HepG2 (cell line): ENCODE data around the gene MME. TPM values are rescaled to one million over a fixed set of nuclear protein-coding genes. Genes with fewer than 3 reads are reported as not detected.

ENCODE experiments used
- ARHGAP35 ChIP-seq: sonication (generic); formaldehyde crosslinking; IDR thresholded peaks from 2 replicates; pipeline ENCODE4 v1.9.0; 2022; ENCODE audit warnings: mild to moderate bottlenecking, inconsistent platforms, moderate library complexity, missing genetic modification reagents, borderline replicate concordance
- CC2D1A ChIP-seq: sonication (generic); formaldehyde crosslinking; IDR thresholded peaks from 2 replicates; pipeline ENCODE4 v1.8.1; 2023; ENCODE audit warnings: mild to moderate bottlenecking, missing genetic modification reagents
- FOXK2 ChIP-seq: fragments of 450-650 bp; IDR thresholded peaks from 2 replicates; pipeline ENCODE4 v1.6.1; 2016
- HNF4G ChIP-seq, 2 experiments: sonication (generic) in 1 of 2; formaldehyde crosslinking in 1 of 2; IDR thresholded peaks; 2 replicates each; pipeline versions ENCODE4 v1.4.0 to v1.6.1; 2011 to 2020; ENCODE audit warnings: borderline replicate concordance in 2 of 2, low read depth in 2 of 2, mild to moderate bottlenecking in 2 of 2, low read length in 1 of 2, missing genetic modification reagents in 1 of 2, moderate library complexity in 1 of 2
- HNRNPUL1 ChIP-seq: fragments of 200-400 bp; formaldehyde crosslinking; IDR thresholded peaks from 2 replicates; pipeline ENCODE4 v1.6.1; 2017; ENCODE audit warnings: low read depth, mild to moderate bottlenecking, low read length, moderate library complexity
- RXRB ChIP-seq: IDR thresholded peaks from 2 replicates; pipeline ENCODE4 v1.6.1; 2016; ENCODE audit warnings: borderline replicate concordance, missing genetic modification reagents, missing compliant biosample characterization
- ZBED4 ChIP-seq: sonication (generic); formaldehyde crosslinking; IDR thresholded peaks from 2 replicates; pipeline ENCODE4 v1.4.0; 2020; ENCODE audit warnings: missing genetic modification reagents, borderline replicate concordance
- ZBTB1 ChIP-seq: sonication (generic); formaldehyde crosslinking; IDR thresholded peaks from 2 replicates; pipeline ENCODE4 v1.4.0; 2020; ENCODE audit warnings: missing genetic modification reagents, borderline replicate concordance
- ZNF101 ChIP-seq: sonication (generic); formaldehyde crosslinking; IDR thresholded peaks from 2 replicates; pipeline ENCODE4 v1.4.0; 2020; ENCODE audit warnings: mild to moderate bottlenecking, low read depth, missing genetic modification reagents, borderline replicate concordance
- ZNF597 ChIP-seq: sonication (generic); formaldehyde crosslinking; IDR thresholded peaks from 2 replicates; pipeline ENCODE4 v1.5.0; 2020; ENCODE audit warnings: missing genetic modification reagents
- polyA plus RNA-seq, 8 experiments: library from polyadenylated mRNA; depleted of rRNA in 3 of 8; stranded (reverse) in 7 of 8; unstranded in 1 of 8; fragments of >200 nt; fragmentation: Illumina TruSeq in 4 of 8; extraction: Trizol in 4 of 8; gene quantifications; 2 replicates each; pipeline versions ENCODE4 v1.2.1 to v1.2.3, GENCODE V29; 2011 to 2016; ENCODE audit warnings: low read depth in 4 of 8, missing spikeins in 1 of 8, mixed read lengths in 1 of 8; ENCODE audit not compliant: insufficient read depth in 1 of 8
- total RNA-seq, 5 experiments: library from RNA; depleted of rRNA; stranded (reverse); fragments of >200 nt; fragmentation: Illumina TruSeq; extraction: Trizol; gene quantifications; 2 replicates each; pipeline ENCODE4 v1.2.3, GENCODE V29; 2016; ENCODE audit warnings: low read depth in 1 of 5
- TF ChIP-seq, protein P1 (sequence below): sonication (generic); formaldehyde crosslinking; IDR thresholded peaks from 2 replicates; pipeline ENCODE4 v1.4.0; 2020; ENCODE audit warnings: missing genetic modification reagents

Gene MME
- total and polyA plus RNA-seq, 2 of the 13 experiments (the other 11 are each of a cell fraction or from before 2014, with no cell fraction given), result not detected

DNA sequence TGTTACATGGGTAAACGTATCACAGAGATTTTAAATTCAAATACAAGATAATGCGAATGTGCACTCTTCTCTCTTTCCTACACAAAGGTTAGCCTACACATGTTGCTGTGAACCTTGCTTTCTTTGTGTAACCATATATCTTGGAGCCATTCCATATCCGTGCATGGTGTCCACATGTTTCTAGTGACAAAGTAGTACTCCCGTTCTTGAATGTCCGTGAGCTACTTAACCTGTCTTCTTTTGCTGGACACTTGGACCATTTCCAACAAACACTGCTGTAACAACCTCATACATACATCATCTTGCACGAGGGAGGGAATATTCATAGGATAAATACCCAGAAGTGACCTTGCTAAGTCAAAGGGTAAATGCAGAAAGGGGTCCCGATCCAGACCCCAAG is 138.3 kb downstream of the MME start (continued):
- TF ChIP-seq ZBTB1 (CRISPR knock-in tag), result no peak
- no peak for TF ChIP-seq ZNF597 (CRISPR knock-in tag)
- no peak for TF ChIP-seq RXRB (CRISPR knock-in tag)
- TF ChIP-seq ZBED4 (CRISPR knock-in tag), result no peak
- no peak for TF ChIP-seq HNF4G (IDR thresholded peaks at IDR 0.05; ENCODE audit: borderline replicate concordance, low read depth, low read length)
- TF ChIP-seq HNF4G (CRISPR knock-in tag; IDR thresholded peaks at IDR 0.05; ENCODE audit: borderline replicate concordance, low read depth), result no peak
- no peak for TF ChIP-seq ARHGAP35 (CRISPR knock-in tag)
- TF ChIP-seq HNRNPUL1, result no peak
- TF ChIP-seq, protein P1, sequence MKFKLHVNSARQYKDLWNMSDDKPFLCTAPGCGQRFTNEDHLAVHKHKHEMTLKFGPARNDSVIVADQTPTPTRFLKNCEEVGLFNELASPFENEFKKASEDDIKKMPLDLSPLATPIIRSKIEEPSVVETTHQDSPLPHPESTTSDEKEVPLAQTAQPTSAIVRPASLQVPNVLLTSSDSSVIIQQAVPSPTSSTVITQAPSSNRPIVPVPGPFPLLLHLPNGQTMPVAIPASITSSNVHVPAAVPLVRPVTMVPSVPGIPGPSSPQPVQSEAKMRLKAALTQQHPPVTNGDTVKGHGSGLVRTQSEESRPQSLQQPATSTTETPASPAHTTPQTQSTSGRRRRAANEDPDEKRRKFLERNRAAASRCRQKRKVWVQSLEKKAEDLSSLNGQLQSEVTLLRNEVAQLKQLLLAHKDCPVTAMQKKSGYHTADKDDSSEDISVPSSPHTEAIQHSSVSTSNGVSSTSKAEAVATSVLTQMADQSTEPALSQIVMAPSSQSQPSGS (CRISPR knock-in tag), result no peak
- TF ChIP-seq CC2D1A (CRISPR knock-in tag), result no peak
- TF ChIP-seq ZNF101, result no peak
- no peak for TF ChIP-seq FOXK2
